Trophoblast cell (in vitro differentiated cells and primary cell): ENCODE measurements around the gene LRCH1.

Source experiments
- DNase-seq, 2 donors: peaks; one replicate each; pipeline ENCODE4 v3.0.0-alpha.2; 2016
- H2AFZ ChIP-seq: 2 replicates; pipeline ENCODE4 v1.6.1; 2013; ENCODE audit warnings: low read length, moderate library complexity, mild to moderate bottlenecking; ENCODE audit not compliant: insufficient read depth, poor library complexity
- H2AK5ac ChIP-seq: 2 replicates; pipeline ENCODE4 v1.6.1; 2013; ENCODE audit warnings: mild to moderate bottlenecking, low read length
- H2BK120ac ChIP-seq: 2 replicates; pipeline ENCODE4 v1.6.1; 2013; ENCODE audit warnings: low read length, mild to moderate bottlenecking, moderate library complexity; ENCODE audit not compliant: insufficient read depth, poor library complexity
- H2BK12ac ChIP-seq: 2 replicates; pipeline ENCODE4 v1.6.1; 2013; ENCODE audit warnings: mild to moderate bottlenecking, low read length, moderate library complexity
- H2BK5ac ChIP-seq: 2 replicates; pipeline ENCODE4 v1.6.1; 2013; ENCODE audit warnings: low read length, low read depth, moderate library complexity, mild to moderate bottlenecking; ENCODE audit not compliant: poor library complexity
- H3K14ac ChIP-seq: 2 replicates; pipeline ENCODE4 v1.6.1; 2013; ENCODE audit warnings: mild to moderate bottlenecking, low read length
- H3K18ac ChIP-seq: 2 replicates; pipeline ENCODE4 v1.6.1; 2013; ENCODE audit warnings: mild to moderate bottlenecking, low read length
- H3K23ac ChIP-seq: 2 replicates; pipeline ENCODE4 v1.6.1; 2013; ENCODE audit warnings: low read length
- H3K27ac ChIP-seq: 2 replicates; pipeline ENCODE4 v1.5.1; 2013; ENCODE audit warnings: low read depth, mild to moderate bottlenecking, inconsistent platforms, low read length, moderate library complexity
- H3K27me3 ChIP-seq: 2 replicates; pipeline ENCODE4 v1.6.1; 2013; ENCODE audit warnings: inconsistent platforms, mild to moderate bottlenecking, low read length, moderate library complexity; ENCODE audit not compliant: insufficient read depth
- H3K36me3 ChIP-seq, 2 experiments: 1 replicate in 1 of 2; 2 replicates in 1 of 2; pipeline ENCODE4 v1.6.1; 2013; ENCODE audit warnings: low read length in 2 of 2, mild to moderate bottlenecking in 2 of 2, moderate library complexity in 1 of 2; ENCODE audit not compliant: insufficient read depth in 2 of 2, control insufficient read depth in 1 of 2
- H3K4ac ChIP-seq: 2 replicates; pipeline ENCODE4 v1.6.1; 2013; ENCODE audit warnings: low read depth, mild to moderate bottlenecking, low read length, moderate library complexity
- H3K4me1 ChIP-seq, 2 experiments: 1 replicate in 1 of 2; 2 replicates in 1 of 2; pipeline ENCODE4 v1.6.1; 2013; ENCODE audit warnings: low read length in 2 of 2, mild to moderate bottlenecking in 2 of 2, moderate library complexity in 1 of 2; ENCODE audit not compliant: insufficient read depth in 2 of 2, control insufficient read depth in 1 of 2
- H3K4me2 ChIP-seq: 2 replicates; pipeline ENCODE4 v1.6.1; 2013; ENCODE audit warnings: inconsistent platforms, mild to moderate bottlenecking, low read length, moderate library complexity
- H3K4me3 ChIP-seq: 2 replicates; pipeline ENCODE4 v1.5.1; 2013; ENCODE audit warnings: mild to moderate bottlenecking, low read depth, low read length, inconsistent platforms
- H3K79me1 ChIP-seq: one replicate; pipeline ENCODE4 v1.6.1; 2013; ENCODE audit warnings: low read length
- H3K79me2 ChIP-seq: 2 replicates; pipeline ENCODE4 v1.6.1; 2013; ENCODE audit warnings: low read length, mild to moderate bottlenecking; ENCODE audit not compliant: control insufficient read depth, insufficient read depth, poor library complexity
- H3K9ac ChIP-seq: 2 replicates; pipeline ENCODE4 v1.6.1; 2013; ENCODE audit warnings: mild to moderate bottlenecking, low read length
- H3K9me3 ChIP-seq: 2 replicates; pipeline ENCODE4 v1.6.1; 2013; ENCODE audit warnings: low read depth, mild to moderate bottlenecking, control low read depth, inconsistent platforms, low read length; ENCODE audit not compliant: insufficient read depth
- H4K12ac ChIP-seq: 2 replicates; pipeline ENCODE4 v1.6.1; 2013; ENCODE audit warnings: low read depth, mild to moderate bottlenecking, low read length, moderate library complexity
- H4K8ac ChIP-seq: 2 replicates; pipeline ENCODE4 v1.6.1; 2013; ENCODE audit warnings: low read depth, mild to moderate bottlenecking, low read length, moderate library complexity
- H4K91ac ChIP-seq: one replicate; pipeline ENCODE4 v1.6.1; 2013; ENCODE audit warnings: low read depth, mild to moderate bottlenecking, low read length, moderate library complexity
- WGBS: extraction: QIAGEN DNeasy Blood & Tissue Kit; methylation state at CpG from one replicate; pipeline ENCODE4 v1.1.7; 2013; ENCODE audit warnings: missing lambda C conversion rate; ENCODE audit not compliant: insufficient read length, insufficient coverage; ENCODE audit errors: extremely low coverage; 5-methylcytosine and 5-hydroxymethylcytosine counted together

LRCH1 gene

DNA sequence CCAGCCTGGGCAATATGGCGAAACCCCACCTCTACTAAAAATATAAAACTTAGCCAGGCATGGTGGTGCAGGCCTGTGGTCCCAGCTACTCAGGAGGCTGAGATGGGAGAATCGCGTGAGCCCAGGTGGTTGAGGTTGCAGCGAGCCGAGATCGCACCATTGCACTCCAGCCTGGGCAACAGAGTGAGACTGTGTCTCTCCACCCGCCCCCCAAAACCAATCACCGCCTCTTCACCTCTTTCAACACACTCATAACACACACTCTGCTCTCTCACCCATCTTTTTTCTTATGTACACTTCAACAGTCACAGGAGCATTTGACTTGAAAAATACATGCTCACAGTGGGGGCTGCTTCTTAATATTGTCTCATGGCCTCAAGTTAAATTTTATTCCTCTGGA, 167.2 kb downstream of the LRCH1 start:
- peaks cover 7 to 19% of the 10 kb centered on the region in 2 experiments for H3K36me3 ChIP-seq
- H3K18ac ChIP-seq, result no peak overlapping the region
- no CpG with 5 or more reads among the region's 8 CpGs for WGBS
- H2AK5ac ChIP-seq, result no peak overlapping the region
- DNase-seq, result no peak
- no peaks in the 10 kb centered on the region for H3K27me3 ChIP-seq
- H3K14ac ChIP-seq, result no peak overlapping the region
- H2BK120ac ChIP-seq, result no peak overlapping the region
- no peaks in the 10 kb centered on the region for H3K79me1 ChIP-seq
- no peak overlapping the region for H4K91ac ChIP-seq
- H3K9me3 ChIP-seq, result no peaks in the 10 kb centered on the region
- H3K23ac ChIP-seq, result no peak overlapping the region
- H3K4me3 ChIP-seq, result no peak overlapping the region
- no peak overlapping the region for H3K4me2 ChIP-seq
- no peaks in the 10 kb centered on the region for H3K4me1 ChIP-seq
- H4K12ac ChIP-seq, result no peak overlapping the region
- no peak overlapping the region for H3K9ac ChIP-seq
- no peak overlapping the region for H2BK5ac ChIP-seq
- no peak overlapping the region for H2BK12ac ChIP-seq
- no peak overlapping the region for H3K27ac ChIP-seq
- no peaks in the 10 kb centered on the region for H3K79me2 ChIP-seq
- H2AFZ ChIP-seq, result no peak overlapping the region
- H4K8ac ChIP-seq, result no peak overlapping the region
- H3K4ac ChIP-seq, result no peak overlapping the region

DNA sequence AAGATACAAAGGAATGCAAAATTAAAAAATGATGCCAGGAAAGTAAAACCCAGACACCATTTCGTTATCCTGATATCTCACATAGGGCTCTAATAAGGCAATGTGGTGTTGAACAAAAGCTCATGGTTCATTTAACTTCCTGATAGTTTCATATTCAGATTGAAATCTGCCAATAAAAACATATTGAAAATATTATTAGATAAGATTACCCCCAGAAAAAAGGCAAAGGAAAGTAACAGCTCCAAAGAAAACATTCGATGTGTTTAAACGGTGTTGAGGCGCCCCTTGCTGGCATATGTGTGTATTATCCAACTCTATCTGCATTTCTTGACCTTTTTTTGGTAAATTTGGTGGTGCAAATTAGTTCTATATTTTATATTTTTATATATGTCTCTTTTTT, 168.1 kb downstream of the LRCH1 start:
- WGBS, result no CpG with 5 or more reads among the region's 4 CpGs
- no peaks in the 10 kb centered on the region for H3K79me1 ChIP-seq
- no peak overlapping the region for H3K4ac ChIP-seq
- H3K4me1 ChIP-seq, result no peaks in the 10 kb centered on the region
- no peaks in the 10 kb centered on the region for H3K27me3 ChIP-seq
- DNase-seq, result peak in 1 of 2 donors; percentile 50
- H3K4me3 ChIP-seq, result no peak overlapping the region
- H3K18ac ChIP-seq, result no peak overlapping the region
- no peak overlapping the region for H3K4me2 ChIP-seq
- H3K27ac ChIP-seq, result no peak overlapping the region
- no peak overlapping the region for H3K14ac ChIP-seq
- no peak overlapping the region for H2AFZ ChIP-seq
- no peak overlapping the region for H4K12ac ChIP-seq
- H2BK5ac ChIP-seq, result no peak overlapping the region
- no peak overlapping the region for H3K23ac ChIP-seq
- H4K8ac ChIP-seq, result no peak overlapping the region
- H2BK12ac ChIP-seq, result no peak overlapping the region
- H2AK5ac ChIP-seq, result no peak overlapping the region
- no peak overlapping the region for H2BK120ac ChIP-seq
- no peak overlapping the region for H3K9ac ChIP-seq
- H3K9me3 ChIP-seq, result no peaks in the 10 kb centered on the region
- H3K79me2 ChIP-seq, result no peaks in the 10 kb centered on the region
- no peak overlapping the region for H4K91ac ChIP-seq
- H3K36me3 ChIP-seq, result peaks cover 7 to 17% of the 10 kb centered on the region in 2 experiments

DNA sequence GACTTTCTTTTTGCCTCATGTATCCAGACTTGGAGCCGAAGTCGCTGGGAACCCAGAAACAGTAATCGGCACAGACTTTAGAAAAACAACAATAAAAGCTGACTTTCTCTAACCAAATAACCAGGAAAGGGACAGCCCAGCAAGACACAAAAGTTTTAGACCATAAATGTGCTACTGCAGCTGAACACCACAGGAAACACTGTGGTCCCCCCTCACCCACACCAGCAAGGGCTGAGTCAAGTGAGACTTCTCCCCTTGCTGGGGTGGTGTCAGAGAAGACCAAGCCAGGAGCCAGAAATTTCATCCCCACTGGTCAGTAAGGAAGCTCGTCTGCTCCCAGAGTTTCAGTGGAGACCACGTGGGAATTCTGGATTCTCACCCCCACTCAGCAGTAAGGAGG, 173.4 kb downstream of the LRCH1 start:
- Histone ChIP-seq H3K9me3 (no peaks in the 10 kb centered on the region), H3K36me3 (peaks cover 26 to 35% of the 10 kb centered on the region in 2 experiments), H3K14ac (no peak overlapping the region), H2AFZ (no peak overlapping the region), H4K91ac (no peak overlapping the region), H3K79me1 (no peaks in the 10 kb centered on the region), H2BK5ac (no peak overlapping the region), H3K27ac (no peak overlapping the region), H3K23ac (no peak overlapping the region), H3K18ac (peak overlapping the region; percentile 72), H3K4ac (no peak overlapping the region), H3K4me1 (no peaks in the 10 kb centered on the region), H2BK12ac (no peak overlapping the region), H3K4me3 (no peak overlapping the region), H4K8ac (no peak overlapping the region), H4K12ac (no peak overlapping the region), H2AK5ac (no peak overlapping the region), H3K79me2 (no peaks in the 10 kb centered on the region), H3K9ac (no peak overlapping the region), H3K4me2 (no peak overlapping the region), H3K27me3 (no peaks in the 10 kb centered on the region), H2BK120ac (no peak overlapping the region)
- DNase-seq, result no peak
- no CpG with 5 or more reads among the region's 5 CpGs for WGBS

- no peak overlapping the region for H4K12ac ChIP-seq
- no peak overlapping the region for H4K91ac ChIP-seq
- H2BK120ac ChIP-seq, result no peak overlapping the region
- no peaks in the 10 kb centered on the region for H3K79me1 ChIP-seq
- no peak overlapping the region for H3K4me2 ChIP-seq
- no peak overlapping the region for H2AFZ ChIP-seq
- H3K14ac ChIP-seq, result no peak overlapping the region
- H4K8ac ChIP-seq, result no peak overlapping the region
- no peak overlapping the region for H3K9ac ChIP-seq
- H3K79me2 ChIP-seq, result no peaks in the 10 kb centered on the region
- no peaks in the 10 kb centered on the region for H3K27me3 ChIP-seq
- H3K36me3 ChIP-seq, result peaks cover 25 to 32% of the 10 kb centered on the region in 2 experiments
- no peak overlapping the region for H2BK5ac ChIP-seq
- H3K27ac ChIP-seq, result no peak overlapping the region
- WGBS, result no CpG with 5 or more reads among the region's 7 CpGs
- H2AK5ac ChIP-seq, result no peak overlapping the region
- no peak overlapping the region for H3K18ac ChIP-seq
- H3K23ac ChIP-seq, result no peak overlapping the region
- no peak overlapping the region for H2BK12ac ChIP-seq
- H3K4ac ChIP-seq, result no peak overlapping the region
- H3K9me3 ChIP-seq, result no peaks in the 10 kb centered on the region
- peak in 1 of 2 donors; percentile 48 for DNase-seq
- no peak overlapping the region for H3K4me3 ChIP-seq
- peaks cover 2% of the 10 kb centered on the region in 2 experiments for H3K4me1 ChIP-seq
Measured at GRCh38 chr13:46728777-46729176, 175.8 kb downstream of the LRCH1 start.
